ENCODE measurements around the gene SOX1.

GRCh38 chr13:112092453-112092852 is 25.5 kb downstream of the SOX1 start:
- TF ChIP-seq CTCF (IDR thresholded peaks at IDR 0.05) (no peak), POLR2AphosphoS5 (IDR thresholded peaks at IDR 0.05) (no peak), POLR2A (IDR thresholded peaks at IDR 0.05) (no peak), EP300 (IDR thresholded peaks at IDR 0.05) (no peak)

Data from gastroesophageal sphincter (tissue), 3 donors.